HepG2 (cell line): Measurements from ENCODE around the gene VASN. TPM values are rescaled to one million over a fixed set of nuclear protein-coding genes. Genes with fewer than 3 reads are reported as not detected.

Source experiments
- ATAC-seq: fragments of 200-7000 bp; cut with Tn5 transposase; 3 replicates; pipeline ENCODE4 v1.9.1; 2020; ENCODE audit warnings: mild to moderate bottlenecking, moderate library complexity
- BruUV-seq: library from RNA; stranded (reverse); fragments of 400-500 nt; replicated peaks from 2 replicates; lab custom pipeline; 2021; lab: Mats Ljungman, UMichigan
- CTCF ChIA-PET: fragments of 300-600 bp; formaldehyde crosslinking; extraction: SDS; loops from one replicate; lab custom pipeline; 2021; ENCODE audit warnings: low total read pairs, inconsistent platforms, low intra/inter-chr PET ratio; lab: Yijun Ruan, JAX
- POLR2A ChIA-PET: fragments of 350-600 bp; sonication (Branson Sonifier 250); formaldehyde crosslinking; loops from one replicate; lab custom pipeline; 2020; ENCODE audit warnings: antibody characterized with exemption, inconsistent platforms; lab: Yijun Ruan, JAX
- DNase-seq: peaks from one replicate; pipeline ENCODE4 v3.0.0-alpha.2; 2015; ENCODE audit warnings: low spot score
- FAIRE-seq: peaks from 3 replicates; lab custom pipeline; 2011; peaks lifted over from hg19 to GRCh38; lab: Jason Lieb, UNC
- H2AFZ ChIP-seq: one replicate; pipeline ENCODE4 v1.6.1; 2011; ENCODE audit warnings: low read length, inconsistent platforms
- H3K27ac ChIP-seq: fragments of 300-600 bp; 3 replicates; pipeline ENCODE4 v1.8.0; 2011; ENCODE audit warnings: mixed run types, mild to moderate bottlenecking, mixed read lengths, low read length, inconsistent platforms; ENCODE audit not compliant: insufficient read depth; ENCODE audit errors: extremely low read length
- H3K27me3 ChIP-seq, 2 experiments: fragments of 200-600 bp in 1 of 2; 2 replicates in 1 of 2; 3 replicates in 1 of 2; pipeline versions ENCODE4 v1.6.0 to v1.8.0; 2011; ENCODE audit warnings: low read length in 2 of 2, mild to moderate bottlenecking in 2 of 2, moderate library complexity in 2 of 2, inconsistent platforms in 1 of 2; ENCODE audit not compliant: insufficient read depth in 2 of 2, control insufficient read depth in 1 of 2
- H3K36me3 ChIP-seq, 2 experiments: fragments of 200-600 bp in 1 of 2; replicated peaks in 1 of 2; 2 replicates in 1 of 2; 3 replicates in 1 of 2; pipeline versions ENCODE4 v1.5.1 to v1.8.0; 2011; ENCODE audit warnings: low read length in 2 of 2, inconsistent platforms in 1 of 2; ENCODE audit not compliant: insufficient read depth in 2 of 2, control insufficient read depth in 1 of 2
- H3K4me1 ChIP-seq: 2 replicates; pipeline ENCODE4 v1.5.1; 2012; ENCODE audit warnings: low read length, inconsistent platforms; ENCODE audit not compliant: insufficient read depth
- H3K4me2 ChIP-seq: 2 replicates; pipeline ENCODE4 v1.6.0; 2011; ENCODE audit warnings: low read depth, low read length, inconsistent platforms
- H3K4me3 ChIP-seq, 3 experiments: fragments of 200-600 bp in 1 of 3; sonication (generic), shearing (Covaris generic) in 1 of 3; replicated peaks in 1 of 3; 2 replicates each; pipeline ENCODE4 v1.5.1; 2011 to 2016; ENCODE audit warnings: low read length in 3 of 3, inconsistent platforms in 2 of 3, low read depth in 2 of 3, mild to moderate bottlenecking in 2 of 3, control low read depth in 1 of 3, mixed read lengths in 1 of 3; ENCODE audit not compliant: insufficient read depth in 1 of 3
- H3K79me2 ChIP-seq: one replicate; pipeline ENCODE4 v1.6.1; 2011; ENCODE audit warnings: low read length, inconsistent platforms; ENCODE audit not compliant: insufficient read depth
- H3K9ac ChIP-seq: 2 replicates; pipeline ENCODE4 v1.6.0; 2011; ENCODE audit warnings: mild to moderate bottlenecking, low read depth, low read length, inconsistent platforms; ENCODE audit not compliant: insufficient read depth
- H3K9me3 ChIP-seq: 2 replicates; pipeline ENCODE4 v1.5.1; 2012; ENCODE audit warnings: mild to moderate bottlenecking, low read length
- H4K20me1 ChIP-seq: 2 replicates; pipeline ENCODE4 v1.6.0; 2011; ENCODE audit warnings: inconsistent platforms, mild to moderate bottlenecking, low read length, moderate library complexity; ENCODE audit not compliant: insufficient read depth
- ADNP ChIP-seq: sonication (generic); formaldehyde crosslinking; IDR thresholded peaks from 2 replicates; pipeline ENCODE4 v1.4.0; 2020; ENCODE audit warnings: missing genetic modification reagents
- AKAP8 ChIP-seq: sonication (generic); formaldehyde crosslinking; IDR thresholded peaks from 2 replicates; pipeline ENCODE4 v1.5.1; 2020; ENCODE audit warnings: mild to moderate bottlenecking, missing genetic modification reagents
- HOXD1 ChIP-seq: sonication (generic); formaldehyde crosslinking; IDR thresholded peaks from 2 replicates; pipeline ENCODE4 v1.5.0; 2020; ENCODE audit warnings: missing genetic modification reagents
- ISX ChIP-seq: sonication (generic); formaldehyde crosslinking; conservative IDR thresholded peaks from 2 replicates; pipeline ENCODE4 v1.5.0; 2020; ENCODE audit warnings: missing genetic modification reagents
- MED13 ChIP-seq: sonication (generic); formaldehyde crosslinking; IDR thresholded peaks from 2 replicates; pipeline ENCODE4 v1.5.0; 2020; ENCODE audit warnings: missing genetic modification reagents
- NKX3-1 ChIP-seq: sonication (generic); formaldehyde crosslinking; IDR thresholded peaks from 2 replicates; pipeline ENCODE4 v1.5.0; 2020; ENCODE audit warnings: missing genetic modification reagents
- NR2F6 ChIP-seq, 2 experiments: IDR thresholded peaks; 2 replicates each; pipeline ENCODE4 v1.6.1; 2016; ENCODE audit warnings: antibody characterized with exemption in 1 of 2, mild to moderate bottlenecking in 1 of 2
- PAF1 ChIP-seq: IDR thresholded peaks from 2 replicates; pipeline ENCODE4 v1.6.1; 2016; ENCODE audit warnings: missing genetic modification reagents, missing compliant biosample characterization
- PHF20 ChIP-seq: sonication (generic); formaldehyde crosslinking; IDR thresholded peaks from 2 replicates; pipeline ENCODE4 v1.5.0; 2020; ENCODE audit warnings: mild to moderate bottlenecking, missing genetic modification reagents
- PHF5A ChIP-seq: IDR thresholded peaks from one replicate; pipeline ENCODE4 v1.6.1; 2018; ENCODE audit warnings: low read depth, missing genetic modification reagents; ENCODE audit not compliant: unreplicated experiment
- POGK ChIP-seq: sonication (generic); formaldehyde crosslinking; conservative IDR thresholded peaks from 2 replicates; pipeline ENCODE4 v1.8.0; 2022; ENCODE audit warnings: mild to moderate bottlenecking, moderate library complexity, missing genetic modification reagents
- REL ChIP-seq: sonication (generic); formaldehyde crosslinking; conservative IDR thresholded peaks from 2 replicates; pipeline ENCODE4 v1.8.0; 2022; ENCODE audit warnings: mild to moderate bottlenecking, missing genetic modification reagents, moderate library complexity
- SRY ChIP-seq: sonication (generic); formaldehyde crosslinking; IDR thresholded peaks from 2 replicates; pipeline ENCODE4 v1.8.0; 2022; ENCODE audit warnings: mild to moderate bottlenecking, missing genetic modification reagents
- ZNF121 ChIP-seq: sonication (generic); formaldehyde crosslinking; IDR thresholded peaks from 2 replicates; pipeline ENCODE4 v1.5.0; 2020; ENCODE audit warnings: mild to moderate bottlenecking, missing genetic modification reagents
- ZNF296 ChIP-seq: sonication (generic); formaldehyde crosslinking; conservative IDR thresholded peaks from 2 replicates; pipeline ENCODE4 v1.5.0; 2020; ENCODE audit warnings: mild to moderate bottlenecking, missing genetic modification reagents
- ZNF460 ChIP-seq: sonication (generic); formaldehyde crosslinking; IDR thresholded peaks from 2 replicates; pipeline ENCODE4 v1.5.1; 2020; ENCODE audit warnings: missing genetic modification reagents, mild to moderate bottlenecking, borderline replicate concordance
- ZNF660 ChIP-seq: sonication (generic); formaldehyde crosslinking; IDR thresholded peaks from 2 replicates; pipeline ENCODE4 v1.5.1; 2020; ENCODE audit warnings: mild to moderate bottlenecking, low read depth, missing genetic modification reagents, borderline replicate concordance
- ZNF670 ChIP-seq: sonication (generic); formaldehyde crosslinking; IDR thresholded peaks from 2 replicates; pipeline ENCODE4 v1.8.0; 2022; ENCODE audit warnings: mild to moderate bottlenecking, missing genetic modification reagents, borderline replicate concordance
- WGBS: methylation state at CpG from one replicate; pipeline ENCODE4 v1.1.6; 2017; ENCODE audit warnings: low lambda C conversion rate; 5-methylcytosine and 5-hydroxymethylcytosine counted together
- in situ Hi-C: cut with HindIII; loops from 2 replicates; pipeline ENCODE4 v1.10.0; 2017; ENCODE audit warnings: low pct_unique_long_range_greater_than_20kb; ENCODE audit not compliant: extremely low pct_ligation_motif_present
- intact Hi-C: fragments of 100-400 bp; cut with micrococcal nuclease; formaldehyde crosslinking; loops from one replicate; pipeline ENCODE4 v1.10.0; 2022; ENCODE audit not compliant: unreplicated experiment
- polyA plus RNA-seq, 8 experiments: library from polyadenylated mRNA; depleted of rRNA in 3 of 8; stranded (reverse) in 7 of 8; unstranded in 1 of 8; fragments of >200 nt; fragmentation: Illumina TruSeq in 4 of 8; extraction: Trizol in 4 of 8; gene quantifications; 2 replicates each; pipeline versions ENCODE4 v1.2.1 to v1.2.3, GENCODE V29; 2011 to 2016; ENCODE audit warnings: low read depth in 4 of 8, missing spikeins in 1 of 8, mixed read lengths in 1 of 8; ENCODE audit not compliant: insufficient read depth in 1 of 8
- total RNA-seq, 5 experiments: library from RNA; depleted of rRNA; stranded (reverse); fragments of >200 nt; fragmentation: Illumina TruSeq; extraction: Trizol; gene quantifications; 2 replicates each; pipeline ENCODE4 v1.2.3, GENCODE V29; 2016; ENCODE audit warnings: low read depth in 1 of 5

Gene VASN
- total and polyA plus RNA-seq, 2 of the 13 experiments (the other 11 are each of a cell fraction or from before 2014, with no cell fraction given): 8.4 to 18.2 TPM

GRCh38 chr16:4349332-4349731, 22.3 kb upstream of the VASN start:
- no peak overlapping the region for H3K27ac ChIP-seq
- in situ Hi-C loops: no loop called here
- no peak for TF ChIP-seq PAF1 (CRISPR knock-in tag)
- peak; percentile 79 for TF ChIP-seq ZNF121
- DNase-seq (no peak), FAIRE-seq (no peak), ATAC-seq (no peak)
- H3K27me3 ChIP-seq: no peaks in the 10 kb centered on the region; a peak in 1 of 5 replicates
- no peaks in the 10 kb centered on the region for H3K9me3 ChIP-seq
- no peak overlapping the region; a peak in 1 of 6 replicates for H3K4me3 ChIP-seq
- 93% methylated on average over 3 of the region's 5 CpGs for WGBS
- intact Hi-C loops: no loop called here
- no peaks in the 10 kb centered on the region for H3K36me3 ChIP-seq
- no TSS peak for BruUV-seq
- peaks cover 82% of the 10 kb centered on the region for H3K4me1 ChIP-seq
- no peak overlapping the region for H2AFZ ChIP-seq
- peaks cover 17% of the 10 kb centered on the region for H4K20me1 ChIP-seq
- ChIA-PET POLR2A (interaction anchor here (1.5 to 4.4 kb wide), 4 partner anchors 11 to 40 kb away, joined by 3 to 36 read pairs (median 13); partner anchors contain the start of gene VASN), CTCF (no interaction called here)
- peak overlapping the region; percentile 86 for H3K4me2 ChIP-seq
- peaks cover 40% of the 10 kb centered on the region for H3K79me2 ChIP-seq
- H3K9ac ChIP-seq: no peak overlapping the region; the same call in 1 of the 2 replicates

GRCh38 chr16:4350365-4350786, 21.3 kb upstream of the VASN start:
- Histone ChIP-seq H3K79me2 (peaks cover 40% of the 10 kb centered on the region), H3K36me3 (no peaks in the 10 kb centered on the region), H3K9ac (peak overlapping the region; percentile 98), H3K4me2 (peak overlapping the region; percentile 86), H3K4me1 (peaks cover 73% of the 10 kb centered on the region), H3K27ac (peak overlapping the region; percentile 89), H2AFZ (no peak overlapping the region), H3K9me3 (no peaks in the 10 kb centered on the region), H4K20me1 (peaks cover 15% of the 10 kb centered on the region), H3K4me3 (peak overlapping the region; percentile 92 to 100 (median 100)), H3K27me3 (no peaks in the 10 kb centered on the region; a peak in 2 of 5 replicates)
- in situ Hi-C loops (loop anchor here (5.0 kb wide), 1 partner anchor 37 kb away; no protein-coding TSS in a partner anchor), intact Hi-C loops (no loop called here)
- ChIA-PET POLR2A (interaction anchor here (0.7 to 4.4 kb wide), 9 partner anchors 12 to 96 kb away, joined by 3 to 36 read pairs (median 4); partner anchors contain the start of gene VASN), CTCF (no interaction called here)
- ATAC-seq (no peak), FAIRE-seq (no peak), DNase-seq (no peak)
- BruUV-seq: no TSS peak
- WGBS: 22% methylated on average over 13 of the region's 24 CpGs
- TF ChIP-seq REL (CRISPR knock-in tag) (0 out of 2 replicates have a peak, but pooled peaks have one; percentile 32), AKAP8 (CRISPR knock-in tag) (0 out of 2 replicates have a peak, but pooled peaks have one; percentile 47), HOXD1 (CRISPR knock-in tag) (0 out of 2 replicates have a peak, but pooled peaks have one; percentile 13), PHF5A (no peak), ISX (0 out of 2 replicates have a peak, but pooled peaks have one; percentile 43), ADNP (CRISPR knock-in tag) (peak; percentile 79; the same call in 1 of the 2 replicates), MED13 (CRISPR knock-in tag) (0 out of 2 replicates have a peak, but pooled peaks have one; percentile 15), SRY (CRISPR knock-in tag) (no peak), ZNF660 (no peak), NKX3-1 (0 out of 2 replicates have a peak, but pooled peaks have one; percentile 29), PHF20 (CRISPR knock-in tag) (0 out of 2 replicates have a peak, but pooled peaks have one; percentile 7), POGK (no peak), ZNF460 (CRISPR knock-in tag) (peak; percentile 89), ZNF296 (CRISPR knock-in tag) (0 out of 2 replicates have a peak, but pooled peaks have one; percentile 21), ZNF670 (CRISPR knock-in tag) (0 out of 2 replicates have a peak, but pooled peaks have one; percentile 25), NR2F6 (IDR thresholded peaks at IDR 0.05) (peak; percentile 32; the same call in 1 of the 2 replicates), NR2F6 (CRISPR knock-in tag; IDR thresholded peaks at IDR 0.05) (no peak)
